OCI-LY3 (cell line): ENCODE results near the gene VWA2.

Experiments
- EZH2phosphoT487 ChIP-seq: fragments of 200-600 bp; shearing (Covaris generic); IDR thresholded peaks from 2 replicates; pipeline ENCODE4 v1.6.1; 2018; ENCODE audit warnings: antibody characterized with exemption, mixed run types, low read depth
- TF ChIP-seq, protein P1 (sequence below): fragments of 200-600, 300-600 bp; sonication (generic); IDR thresholded peaks from 2 replicates; pipeline ENCODE4 v1.5.1; 2014; ENCODE audit warnings: antibody characterized with exemption, low read length, low read depth

DNA sequence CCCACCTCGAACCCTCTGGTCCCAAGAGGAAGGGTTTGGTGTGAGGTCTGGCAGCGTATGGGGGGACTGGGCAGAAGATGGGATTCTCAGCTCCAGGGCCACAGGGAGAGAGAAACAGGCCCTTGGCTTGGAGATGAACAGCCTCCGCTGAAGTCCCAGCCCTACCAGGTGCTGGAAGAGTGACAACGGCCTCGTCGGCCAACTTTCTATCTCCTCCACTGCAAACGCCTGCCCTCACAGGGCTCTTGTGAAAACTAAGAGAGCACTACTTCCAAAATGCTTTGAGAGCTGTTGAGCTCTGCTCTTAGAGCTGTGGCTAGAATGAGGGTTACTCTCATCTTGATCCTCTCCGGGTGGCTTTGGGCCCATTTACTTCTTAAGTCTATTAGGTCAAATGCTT is 101.8 kb downstream of the VWA2 start:
- TF ChIP-seq, protein P1, sequence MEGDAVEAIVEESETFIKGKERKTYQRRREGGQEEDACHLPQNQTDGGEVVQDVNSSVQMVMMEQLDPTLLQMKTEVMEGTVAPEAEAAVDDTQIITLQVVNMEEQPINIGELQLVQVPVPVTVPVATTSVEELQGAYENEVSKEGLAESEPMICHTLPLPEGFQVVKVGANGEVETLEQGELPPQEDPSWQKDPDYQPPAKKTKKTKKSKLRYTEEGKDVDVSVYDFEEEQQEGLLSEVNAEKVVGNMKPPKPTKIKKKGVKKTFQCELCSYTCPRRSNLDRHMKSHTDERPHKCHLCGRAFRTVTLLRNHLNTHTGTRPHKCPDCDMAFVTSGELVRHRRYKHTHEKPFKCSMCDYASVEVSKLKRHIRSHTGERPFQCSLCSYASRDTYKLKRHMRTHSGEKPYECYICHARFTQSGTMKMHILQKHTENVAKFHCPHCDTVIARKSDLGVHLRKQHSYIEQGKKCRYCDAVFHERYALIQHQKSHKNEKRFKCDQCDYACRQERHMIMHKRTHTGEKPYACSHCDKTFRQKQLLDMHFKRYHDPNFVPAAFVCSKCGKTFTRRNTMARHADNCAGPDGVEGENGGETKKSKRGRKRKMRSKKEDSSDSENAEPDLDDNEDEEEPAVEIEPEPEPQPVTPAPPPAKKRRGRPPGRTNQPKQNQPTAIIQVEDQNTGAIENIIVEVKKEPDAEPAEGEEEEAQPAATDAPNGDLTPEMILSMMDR = no peak
- no peak for TF ChIP-seq EZH2phosphoT487
